Ishikawa (cell line): ENCODE data around the gene PA2G4.
A peak's percentile ranks its signal among the peaks of the same experiment; 100 is the strongest.

ENCODE experiments used
- CEBPB ChIP-seq: IDR thresholded peaks from 2 replicates; pipeline ENCODE4 v1.6.1; 2012
- CREB1 ChIP-seq: IDR thresholded peaks from 2 replicates; pipeline ENCODE4 v1.6.1; 2012; ENCODE audit warnings: low read depth
- EGR1 ChIP-seq: IDR thresholded peaks from 2 replicates; pipeline ENCODE4 v1.6.1; 2012
- EP300 ChIP-seq: IDR thresholded peaks from 2 replicates; pipeline ENCODE4 v1.6.1; 2012; ENCODE audit warnings: borderline replicate concordance
- FOXM1 ChIP-seq: IDR thresholded peaks from 2 replicates; pipeline ENCODE4 v1.6.1; 2012; ENCODE audit warnings: low read depth, borderline replicate concordance
- MAX ChIP-seq: IDR thresholded peaks from 2 replicates; pipeline ENCODE4 v1.6.1; 2012
- NFIC ChIP-seq: IDR thresholded peaks from 2 replicates; pipeline ENCODE4 v1.6.1; 2012
- RAD21 ChIP-seq: IDR thresholded peaks from 2 replicates; pipeline ENCODE4 v1.6.1; 2012; ENCODE audit warnings: low read depth
- TAF1 ChIP-seq: IDR thresholded peaks from 2 replicates; pipeline ENCODE4 v1.6.1; 2012; ENCODE audit warnings: low read depth, mild to moderate bottlenecking
- TCF12 ChIP-seq: IDR thresholded peaks from 2 replicates; pipeline ENCODE4 v1.6.1; 2012; ENCODE audit warnings: low read depth
- TEAD4 ChIP-seq: IDR thresholded peaks from 2 replicates; pipeline ENCODE4 v1.6.1; 2012
- YY1 ChIP-seq: IDR thresholded peaks from 2 replicates; pipeline ENCODE4 v1.6.1; 2012; ENCODE audit warnings: low read depth
- ZBTB7A ChIP-seq: IDR thresholded peaks from 2 replicates; pipeline ENCODE4 v1.6.1; 2012; ENCODE audit warnings: low read depth
- TF ChIP-seq, protein P1 (sequence below): IDR thresholded peaks from 2 replicates; pipeline ENCODE4 v1.6.1; 2012
- TF ChIP-seq, protein P2 (sequence below): IDR thresholded peaks from 2 replicates; pipeline ENCODE4 v1.6.1; 2012; ENCODE audit warnings: low read depth, mild to moderate bottlenecking

The PA2G4 gene

GRCh38 chr12:56121204-56121870, 17.0 kb downstream of the PA2G4 start:
- TF ChIP-seq TCF12: no peak
- TF ChIP-seq CEBPB: no peak
- TF ChIP-seq FOXM1: no peak
- TF ChIP-seq, protein P1, sequence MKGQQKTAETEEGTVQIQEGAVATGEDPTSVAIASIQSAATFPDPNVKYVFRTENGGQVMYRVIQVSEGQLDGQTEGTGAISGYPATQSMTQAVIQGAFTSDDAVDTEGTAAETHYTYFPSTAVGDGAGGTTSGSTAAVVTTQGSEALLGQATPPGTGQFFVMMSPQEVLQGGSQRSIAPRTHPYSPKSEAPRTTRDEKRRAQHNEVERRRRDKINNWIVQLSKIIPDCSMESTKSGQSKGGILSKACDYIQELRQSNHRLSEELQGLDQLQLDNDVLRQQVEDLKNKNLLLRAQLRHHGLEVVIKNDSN: no peak
- TF ChIP-seq YY1: no peak
- TF ChIP-seq, protein P2, sequence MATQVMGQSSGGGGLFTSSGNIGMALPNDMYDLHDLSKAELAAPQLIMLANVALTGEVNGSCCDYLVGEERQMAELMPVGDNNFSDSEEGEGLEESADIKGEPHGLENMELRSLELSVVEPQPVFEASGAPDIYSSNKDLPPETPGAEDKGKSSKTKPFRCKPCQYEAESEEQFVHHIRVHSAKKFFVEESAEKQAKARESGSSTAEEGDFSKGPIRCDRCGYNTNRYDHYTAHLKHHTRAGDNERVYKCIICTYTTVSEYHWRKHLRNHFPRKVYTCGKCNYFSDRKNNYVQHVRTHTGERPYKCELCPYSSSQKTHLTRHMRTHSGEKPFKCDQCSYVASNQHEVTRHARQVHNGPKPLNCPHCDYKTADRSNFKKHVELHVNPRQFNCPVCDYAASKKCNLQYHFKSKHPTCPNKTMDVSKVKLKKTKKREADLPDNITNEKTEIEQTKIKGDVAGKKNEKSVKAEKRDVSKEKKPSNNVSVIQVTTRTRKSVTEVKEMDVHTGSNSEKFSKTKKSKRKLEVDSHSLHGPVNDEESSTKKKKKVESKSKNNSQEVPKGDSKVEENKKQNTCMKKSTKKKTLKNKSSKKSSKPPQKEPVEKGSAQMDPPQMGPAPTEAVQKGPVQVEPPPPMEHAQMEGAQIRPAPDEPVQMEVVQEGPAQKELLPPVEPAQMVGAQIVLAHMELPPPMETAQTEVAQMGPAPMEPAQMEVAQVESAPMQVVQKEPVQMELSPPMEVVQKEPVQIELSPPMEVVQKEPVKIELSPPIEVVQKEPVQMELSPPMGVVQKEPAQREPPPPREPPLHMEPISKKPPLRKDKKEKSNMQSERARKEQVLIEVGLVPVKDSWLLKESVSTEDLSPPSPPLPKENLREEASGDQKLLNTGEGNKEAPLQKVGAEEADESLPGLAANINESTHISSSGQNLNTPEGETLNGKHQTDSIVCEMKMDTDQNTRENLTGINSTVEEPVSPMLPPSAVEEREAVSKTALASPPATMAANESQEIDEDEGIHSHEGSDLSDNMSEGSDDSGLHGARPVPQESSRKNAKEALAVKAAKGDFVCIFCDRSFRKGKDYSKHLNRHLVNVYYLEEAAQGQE: no peak
- no peak for TF ChIP-seq ZBTB7A
- TF ChIP-seq MAX: no peak
- TF ChIP-seq TAF1: no peak
- no peak for TF ChIP-seq EP300
- no peak for TF ChIP-seq TEAD4
- no peak for TF ChIP-seq CREB1
- TF ChIP-seq NFIC: no peak
- no peak for TF ChIP-seq EGR1
- no peak for TF ChIP-seq RAD21

DNA sequence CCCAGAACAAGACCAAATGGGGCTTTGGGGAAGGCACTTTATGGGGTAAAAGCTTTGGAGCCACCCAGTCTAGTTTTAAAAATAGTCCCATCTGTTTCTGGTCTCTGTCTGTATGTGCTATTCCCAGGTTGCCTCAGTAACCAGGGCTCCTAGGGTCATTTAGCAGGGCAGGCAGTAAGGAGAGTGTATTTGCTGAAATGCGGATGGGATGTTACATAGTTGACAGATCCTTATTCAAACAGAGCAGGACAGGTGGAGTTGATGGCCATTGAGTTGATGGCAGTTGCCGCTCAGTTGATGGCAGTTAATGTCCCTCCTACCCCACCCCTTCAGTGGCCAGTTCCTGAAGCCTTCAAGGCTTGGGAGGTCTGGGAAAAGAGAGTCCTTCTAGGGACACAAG, 18.3 kb downstream of the PA2G4 start:
- no peak for TF ChIP-seq NFIC
- TF ChIP-seq TAF1: no peak
- TF ChIP-seq TEAD4: no peak
- TF ChIP-seq, protein P1: no peak
- TF ChIP-seq TCF12: no peak
- no peak for TF ChIP-seq YY1
- no peak for TF ChIP-seq EP300
- TF ChIP-seq ZBTB7A: no peak
- no peak for TF ChIP-seq RAD21
- TF ChIP-seq, protein P2: no peak

DNA sequence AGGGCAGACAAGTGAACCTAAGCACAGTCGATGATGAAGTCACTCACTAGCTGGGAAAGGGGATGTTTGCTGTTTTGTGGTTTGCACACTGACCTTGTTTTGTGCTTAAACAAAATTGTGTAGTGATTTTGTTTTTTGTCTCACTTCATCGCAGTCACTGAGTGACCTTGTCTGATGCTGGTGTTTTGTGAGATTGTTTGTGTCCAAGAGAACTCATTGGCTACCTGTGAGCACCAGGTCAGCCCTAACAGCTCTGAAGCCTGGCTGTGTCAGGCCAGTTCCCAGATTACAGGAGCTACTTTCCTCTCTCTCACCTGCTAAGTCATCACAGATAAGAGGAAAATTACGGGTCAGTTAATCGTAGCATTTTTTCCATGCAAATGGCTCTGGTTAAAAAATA, 19.8 kb downstream of the PA2G4 start:
- no peak for TF ChIP-seq EP300
- TF ChIP-seq ZBTB7A: no peak
- TF ChIP-seq MAX: no peak
- no peak for TF ChIP-seq EGR1
- no peak for TF ChIP-seq RAD21
- no peak for TF ChIP-seq TCF12
- TF ChIP-seq YY1: no peak
- TF ChIP-seq, protein P1: no peak
- no peak for TF ChIP-seq TAF1
- no peak for TF ChIP-seq CREB1
- no peak for TF ChIP-seq TEAD4

- TF ChIP-seq, protein P1: no peak
- TF ChIP-seq TAF1 (no peak), CEBPB (no peak), TCF12 (no peak)
These were observed 22.4 kb downstream of the PA2G4 start for GRCh38 chr12:56126732-56127239.

DNA sequence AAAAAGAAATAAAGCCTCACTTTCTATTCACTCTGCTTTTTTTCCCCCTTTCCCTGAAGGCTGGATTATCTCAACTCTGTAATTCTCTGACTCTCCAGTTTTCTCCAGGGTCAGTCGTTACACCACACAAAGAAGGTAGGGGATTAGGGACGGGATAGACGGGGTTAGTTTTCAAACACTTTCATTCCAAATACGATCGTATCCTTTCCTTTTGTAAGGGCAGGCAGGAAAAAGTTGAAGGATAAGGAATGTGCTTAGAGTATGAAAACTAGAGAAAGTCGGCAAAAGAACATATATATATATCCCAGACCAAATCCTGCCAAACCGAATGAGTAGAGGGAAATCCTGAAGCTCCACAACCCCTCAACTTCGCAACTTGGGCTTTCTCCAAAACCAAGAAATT, 23.1 kb downstream of the PA2G4 start:
- TF ChIP-seq ZBTB7A: no peak
- no peak for TF ChIP-seq TEAD4
- TF ChIP-seq TAF1: no peak
- TF ChIP-seq NFIC: peak; percentile 30; the same call in 1 of the 2 replicates
- TF ChIP-seq CEBPB: no peak
- no peak for TF ChIP-seq EP300
- TF ChIP-seq YY1: no peak
- no peak; the same call in 1 of the 2 replicates for TF ChIP-seq CREB1
- no peak for TF ChIP-seq RAD21
